Activated CD8-positive, alpha-beta memory T cell treated with anti-CD3 and anti-CD28 coated beads, Interleukin-2, amount 50 U/mL, for 1 hour (primary cell): ENCODE data around the gene KRT5.
A peak's percentile ranks its signal among the peaks of the same experiment; 100 is the strongest.

Experiments used
- DNase-seq: peaks from one replicate; pipeline ENCODE4 v3.0.0-alpha.2; 2020; ENCODE audit errors: extremely low read depth

Gene KRT5

DNA sequence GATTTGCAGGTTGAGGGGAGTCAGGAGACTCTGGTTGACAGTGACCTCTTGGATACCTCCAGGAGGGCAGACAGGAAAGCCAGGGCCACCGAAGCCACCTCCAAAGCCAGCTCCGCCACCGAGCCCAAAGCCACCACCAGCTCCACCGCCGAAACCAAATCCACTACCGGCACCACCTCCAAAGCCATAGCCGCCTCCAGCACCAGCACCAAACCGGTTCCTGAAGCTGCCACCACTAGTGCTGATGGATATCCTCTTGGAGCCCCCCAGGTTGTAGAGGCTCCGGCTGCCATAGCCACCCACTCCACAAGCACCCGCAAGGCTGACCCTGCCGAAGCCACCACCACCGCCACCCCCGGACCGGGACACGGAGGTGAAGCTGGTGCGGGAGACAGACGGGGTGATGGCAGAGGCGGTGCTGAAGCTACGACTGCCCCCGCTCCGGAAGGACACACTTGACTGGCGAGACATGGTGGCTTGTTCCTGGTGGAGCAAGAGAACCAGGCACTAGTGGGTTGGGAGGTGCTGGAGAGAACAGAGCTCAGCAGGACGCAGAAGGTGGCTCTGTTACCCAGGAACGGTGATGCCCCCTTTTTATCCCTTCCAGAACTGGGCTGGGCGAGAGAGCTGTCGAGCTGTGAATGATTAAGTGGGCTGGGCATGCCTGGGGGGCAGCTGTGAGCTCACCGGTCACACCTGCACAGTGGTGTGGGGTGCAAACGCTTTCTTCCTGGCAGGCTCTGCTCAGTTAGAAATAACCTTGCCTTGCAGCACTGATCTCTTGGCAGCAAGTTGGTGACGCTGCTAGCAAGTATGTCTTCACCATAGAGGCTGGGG is at the start of gene KRT5:
TSS of gene KRT5 (minus strand) at position 569 of the 837 bp plus-strand sequence. CDS start at position 471, 98 bp downstream.
- no peak for DNase-seq

DNA sequence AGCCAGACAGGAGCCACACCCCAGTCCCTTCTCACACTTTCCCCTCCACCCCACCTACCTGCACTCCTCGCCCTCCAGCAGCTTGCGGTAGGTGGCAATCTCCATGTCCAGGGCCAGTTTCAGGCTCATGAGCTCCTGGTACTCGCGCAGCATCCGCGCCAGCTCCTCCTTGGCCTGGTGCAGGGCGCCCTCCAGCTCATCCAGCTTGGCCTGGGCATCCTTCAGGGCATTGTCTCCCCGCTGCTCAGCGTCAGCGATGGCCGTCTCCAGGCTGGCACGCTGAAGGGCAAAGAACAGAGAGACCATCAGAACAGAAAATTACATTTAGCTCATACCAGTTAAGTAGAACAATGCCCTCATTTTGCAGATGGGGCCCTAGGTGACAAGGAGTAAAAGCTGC is 47.9 kb upstream of the KRT5 start:
- no peak for DNase-seq

GRCh38 chr12:52566847-52567291 is 46.7 kb upstream of the KRT5 start:
- DNase-seq: peak; percentile 31

DNA sequence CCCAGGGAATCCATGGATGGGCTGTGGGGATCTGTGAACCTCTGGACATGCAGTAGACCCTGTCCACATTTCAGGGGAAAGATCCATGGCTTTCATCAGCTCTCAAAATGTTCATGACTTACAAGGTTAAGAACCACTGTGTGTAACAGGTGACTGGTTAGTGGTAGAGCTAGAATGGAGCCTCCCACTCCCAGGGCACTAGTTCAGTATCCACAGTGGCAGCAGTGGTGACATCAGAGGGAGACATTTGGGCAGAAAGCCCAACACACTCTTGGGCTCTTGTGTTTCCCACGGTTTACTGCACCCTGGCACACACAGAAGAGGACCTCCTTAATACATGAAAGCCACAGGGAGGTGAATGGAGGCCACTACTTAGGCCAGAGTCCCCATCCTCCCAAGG is 44.4 kb upstream of the KRT5 start:
- DNase-seq: no peak

- DNase-seq: no peak
Observed at GRCh38 chr12:52561880-52562449, 41.8 kb upstream of the KRT5 start.

GRCh38 chr12:52559979-52560378 is 39.8 kb upstream of the KRT5 start:
- no peak for DNase-seq

- no peak for DNase-seq
Observed at GRCh38 chr12:52558781-52559445, 38.7 kb upstream of the KRT5 start.

DNA sequence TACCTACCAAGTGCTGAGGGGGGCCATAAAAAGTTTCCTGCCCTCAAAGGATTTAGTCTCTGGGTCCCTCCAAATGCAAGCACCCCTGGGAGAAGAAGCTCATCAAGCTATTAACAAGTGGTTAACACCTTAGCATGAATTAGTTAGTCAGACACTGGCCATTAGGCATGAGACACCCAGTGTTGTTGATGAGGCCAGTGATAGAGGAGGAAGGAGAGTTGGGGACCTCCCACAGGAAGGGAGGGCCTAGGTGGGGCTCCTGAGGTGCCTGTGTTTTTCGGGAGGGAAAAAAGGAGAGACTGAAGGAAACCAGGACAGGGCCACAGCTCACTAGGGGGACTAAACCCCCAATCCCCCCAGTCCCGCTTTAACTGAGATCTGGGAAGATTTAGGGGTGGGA is 37.3 kb upstream of the KRT5 start:
- DNase-seq: no peak

DNA sequence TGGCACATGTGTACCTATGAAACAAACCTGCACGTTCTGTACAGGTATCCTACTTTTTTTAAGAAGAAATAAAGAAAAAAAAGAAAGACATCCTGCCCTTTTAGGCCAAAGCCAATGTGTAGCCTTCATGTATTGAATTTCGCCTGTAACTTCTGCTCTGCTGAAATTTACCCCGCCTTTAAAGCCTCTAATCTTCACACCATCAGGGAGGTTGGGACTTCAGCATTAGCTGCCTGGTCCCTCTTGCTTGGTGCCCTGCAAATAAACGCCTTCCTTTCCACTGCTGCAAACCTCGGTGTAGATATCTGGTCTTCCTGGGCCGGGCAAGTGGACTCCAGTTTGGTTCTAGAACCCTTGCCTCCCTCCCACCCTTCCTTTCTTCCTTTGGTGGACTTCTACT is 35.4 kb upstream of the KRT5 start:
- DNase-seq: no peak

- DNase-seq: no peak
Observed at GRCh38 chr12:52552681-52553195, 32.5 kb upstream of the KRT5 start, which contains the start of gene KRT71. TSS of gene KRT71 (minus strand) at chr12:52553145. CDS start at chr12:52553077, 68 bp downstream.

- no peak for DNase-seq
Observed at GRCh38 chr12:52552055-52552454, 31.9 kb upstream of the KRT5 start.

- DNase-seq: no peak
Observed at GRCh38 chr12:52551216-52551865, 31.1 kb upstream of the KRT5 start.

DNA sequence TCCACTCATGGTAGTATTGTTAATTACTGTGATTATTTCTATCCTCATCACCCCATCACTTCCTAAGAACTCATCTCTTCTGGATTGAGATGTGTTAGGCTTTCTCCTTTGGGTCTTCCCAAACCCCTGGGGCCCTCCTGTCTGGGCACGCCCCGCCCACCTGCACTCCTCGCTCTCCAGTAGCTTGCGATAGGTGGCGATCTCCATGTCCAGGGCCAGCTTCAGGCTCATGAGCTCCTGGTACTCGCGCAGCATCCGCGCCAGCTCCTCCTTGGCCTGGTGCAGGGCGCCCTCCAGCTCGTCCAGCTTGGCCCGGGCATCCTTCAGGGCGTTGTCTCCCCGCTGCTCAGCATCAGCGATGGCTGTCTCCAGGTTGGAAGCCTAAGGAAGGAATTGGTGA is 25.9 kb upstream of the KRT5 start:
- no peak for DNase-seq

DNA sequence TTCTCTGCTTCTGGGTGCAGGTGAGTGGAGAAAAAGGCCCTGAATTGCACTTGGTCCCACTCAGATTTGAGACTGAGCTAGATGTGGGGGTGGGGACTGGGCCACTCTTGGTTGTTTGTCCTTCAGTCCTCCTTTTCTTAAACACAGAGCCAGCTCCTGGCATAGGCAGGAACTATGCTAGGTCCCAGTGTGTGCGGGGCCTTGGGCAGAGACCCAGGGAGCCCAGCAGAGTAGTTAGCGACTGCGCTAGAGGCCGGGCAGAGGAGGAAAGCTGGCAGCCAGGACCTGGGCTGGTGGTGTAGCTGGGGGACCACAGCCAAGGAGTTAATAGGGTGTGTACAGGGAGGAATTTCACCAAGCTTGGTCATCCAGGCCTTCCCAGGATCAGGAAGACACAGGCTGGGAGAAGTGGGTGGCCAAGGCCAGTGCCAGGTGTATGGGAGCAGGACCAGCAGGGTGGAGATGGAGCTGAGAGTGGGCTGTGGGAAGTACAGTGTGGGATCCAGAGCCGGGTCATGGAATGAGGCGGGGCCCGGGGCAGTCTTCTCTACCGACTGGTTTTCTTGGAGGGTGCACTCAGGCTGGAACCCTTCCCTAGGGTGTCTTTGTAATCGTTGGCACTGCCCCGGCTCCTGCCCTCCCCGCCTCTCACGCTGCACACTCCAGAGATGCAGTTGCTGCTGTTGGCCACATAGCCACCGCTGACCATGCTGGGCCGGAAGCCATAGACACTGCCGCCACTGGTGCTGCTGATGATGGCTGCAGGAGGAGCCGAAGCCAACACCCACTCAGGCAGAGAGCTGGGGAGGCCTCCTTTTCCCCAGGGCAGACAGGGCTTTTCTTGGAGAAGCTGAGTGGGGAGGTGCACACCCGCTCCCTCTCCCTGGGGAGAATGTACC is 24.0 kb upstream of the KRT5 start:
- DNase-seq: no peak

GRCh38 chr12:52542785-52543318 is 22.7 kb upstream of the KRT5 start:
- no peak for DNase-seq

DNA sequence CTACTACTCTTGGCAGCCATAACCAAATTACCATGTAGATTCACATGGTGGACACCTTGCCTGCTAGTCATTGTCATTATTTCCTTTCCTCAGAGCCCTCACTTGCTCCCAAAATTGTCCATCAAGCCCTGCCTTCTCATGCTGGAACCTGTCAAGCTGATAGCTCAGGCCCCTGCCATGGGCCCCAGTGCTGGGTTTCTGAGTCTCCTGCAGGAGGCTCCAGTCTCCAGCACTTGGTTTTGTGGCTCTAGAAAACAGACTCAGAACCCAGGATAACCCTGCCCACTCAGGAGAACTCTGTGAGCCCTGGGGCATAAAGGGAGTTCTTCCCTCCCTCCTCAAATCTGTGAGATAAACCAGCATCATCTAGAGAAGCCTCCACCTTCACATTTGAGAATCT is 22.0 kb upstream of the KRT5 start:
- no peak for DNase-seq

DNA sequence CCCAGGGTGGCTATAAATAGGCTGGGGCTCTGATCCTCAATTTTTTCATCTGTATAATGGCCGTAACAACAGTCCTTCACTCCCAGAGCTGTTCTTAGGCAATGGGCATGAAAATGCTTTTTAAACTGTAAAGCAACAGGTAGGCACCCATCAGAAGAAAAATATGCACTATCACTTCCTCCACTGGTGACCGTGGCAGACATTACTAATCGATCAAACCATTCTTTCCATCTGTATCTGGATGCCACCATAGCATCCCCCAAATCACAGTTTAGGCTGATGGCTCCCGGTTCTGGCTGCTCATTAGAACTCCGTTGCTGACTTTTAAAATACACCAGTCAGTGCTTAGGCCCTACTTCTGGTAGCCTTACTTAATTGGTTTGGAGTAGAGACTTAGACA is 21.5 kb upstream of the KRT5 start:
- DNase-seq: no peak

- DNase-seq: no peak
Observed at GRCh38 chr12:52540531-52540930, 20.3 kb upstream of the KRT5 start.

DNA sequence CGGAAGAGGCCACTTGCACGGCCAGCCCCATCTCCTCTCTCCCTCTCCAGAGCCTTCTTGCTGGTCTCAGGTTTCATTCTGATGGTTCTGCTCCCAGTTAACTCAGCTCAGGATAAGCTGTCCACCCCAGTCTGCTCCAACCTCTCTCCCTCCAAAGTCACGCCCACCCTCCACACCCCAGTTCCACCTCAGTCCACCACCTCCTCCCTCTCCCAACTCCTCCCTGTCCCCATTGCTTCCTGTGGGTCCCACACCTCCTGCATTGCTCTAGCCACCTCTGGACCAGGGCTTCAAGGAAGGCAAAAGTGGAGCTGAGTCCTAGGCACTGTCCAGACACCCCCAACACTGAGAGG is 19.6 kb upstream of the KRT5 start:
- no peak for DNase-seq

- no peak for DNase-seq
Observed at GRCh38 chr12:52539083-52539820, 19.1 kb upstream of the KRT5 start.
